IPS DF 6.9 (cell line): ENCODE measurements around the gene TAF10.

Experiments used
- DNase-seq: peaks from one replicate; pipeline ENCODE4 v3.0.0-alpha.2; 2013; ENCODE audit warnings: low read depth, low spot score
- H3K27ac ChIP-seq: one replicate; pipeline ENCODE4 v1.5.1; 2013; ENCODE audit warnings: low read length, control low read depth
- H3K27me3 ChIP-seq: 2 replicates; pipeline ENCODE4 v1.6.1; 2013; ENCODE audit warnings: mild to moderate bottlenecking, low read length; ENCODE audit not compliant: control insufficient read depth, insufficient read depth
- H3K36me3 ChIP-seq: 2 replicates; pipeline ENCODE4 v1.6.1; 2013; ENCODE audit warnings: low read length; ENCODE audit not compliant: control insufficient read depth, insufficient read depth
- H3K4me1 ChIP-seq: 2 replicates; pipeline ENCODE4 v1.6.1; 2013; ENCODE audit warnings: low read length; ENCODE audit not compliant: control insufficient read depth, insufficient read depth
- H3K4me3 ChIP-seq: 2 replicates; pipeline ENCODE4 v1.5.1; 2013; ENCODE audit warnings: mild to moderate bottlenecking, low read length
- H3K9me3 ChIP-seq: 2 replicates; pipeline ENCODE4 v1.6.1; 2013; ENCODE audit warnings: low read length, inconsistent platforms; ENCODE audit not compliant: control insufficient read depth, insufficient read depth
- WGBS: extraction: QIAGEN DNeasy Blood & Tissue Kit; methylation state at CpG from one replicate; pipeline ENCODE4 v1.1.7; 2013; ENCODE audit warnings: mixed read lengths, missing lambda C conversion rate; ENCODE audit not compliant: insufficient read length, insufficient coverage; 5-methylcytosine and 5-hydroxymethylcytosine counted together

TAF10 gene

DNA sequence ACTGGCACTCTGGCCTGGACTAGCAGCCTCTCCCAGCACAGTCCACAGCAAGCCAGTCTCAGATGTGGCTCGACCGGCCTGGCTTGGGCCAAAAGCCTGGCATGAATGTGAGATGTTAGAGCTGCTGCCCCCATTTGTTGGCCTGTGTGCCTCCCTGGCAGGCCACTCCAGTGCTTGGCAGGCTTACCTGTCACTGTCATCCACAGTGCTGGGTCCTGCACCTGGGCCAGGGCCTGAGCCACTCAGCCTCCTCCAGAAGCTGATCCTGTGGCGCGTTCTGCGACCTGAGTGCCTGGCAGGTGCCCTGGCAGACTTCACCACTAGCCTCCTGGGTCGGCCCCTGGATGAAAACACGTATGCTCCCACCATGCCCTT lies 44.7 kb downstream of the TAF10 start:
- Histone ChIP-seq H3K9me3 (no peaks in the 10 kb centered on the region), H3K27me3 (no peaks in the 10 kb centered on the region), H3K27ac (no peak overlapping the region), H3K36me3 (no peaks in the 10 kb centered on the region), H3K4me3 (no peak overlapping the region), H3K4me1 (no peaks in the 10 kb centered on the region)
- no peak for DNase-seq
- no CpG with 5 or more reads among the region's 7 CpGs for WGBS

DNA sequence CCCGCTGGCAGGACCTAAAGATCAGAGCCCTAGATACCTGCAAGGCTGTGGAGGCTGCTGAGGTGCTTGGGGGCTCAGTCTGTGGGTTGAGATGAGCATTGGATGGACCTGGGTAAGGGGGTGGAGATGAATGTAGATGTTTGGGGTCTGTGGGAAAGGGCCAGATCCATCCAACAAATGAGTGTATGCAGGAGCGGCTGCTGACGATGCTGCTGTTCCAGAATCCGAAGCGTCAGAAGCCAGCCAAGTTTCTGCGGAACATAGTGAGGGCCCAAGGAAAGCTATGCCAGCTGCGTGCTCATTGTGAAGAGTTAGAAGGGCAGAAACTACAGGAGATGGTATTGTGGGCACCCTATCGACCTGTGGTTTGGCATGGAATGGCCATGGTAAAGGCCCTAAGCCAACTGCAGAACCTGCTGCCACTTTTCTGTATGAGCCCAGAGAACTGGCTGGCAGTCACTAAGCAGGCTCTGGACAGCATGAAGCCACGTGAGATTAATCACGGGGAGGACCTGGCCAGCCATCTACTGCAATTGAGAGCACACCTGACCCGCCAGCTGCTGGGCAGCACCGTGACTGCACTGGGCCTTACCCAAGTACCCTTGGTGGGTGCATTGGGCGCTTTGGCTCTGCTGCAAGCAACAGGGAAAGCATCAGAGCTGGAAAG lies 45.2 kb downstream of the TAF10 start:
- Histone ChIP-seq H3K36me3 (no peaks in the 10 kb centered on the region), H3K27ac (no peak overlapping the region), H3K9me3 (no peaks in the 10 kb centered on the region), H3K4me1 (no peaks in the 10 kb centered on the region), H3K27me3 (no peaks in the 10 kb centered on the region), H3K4me3 (no peak overlapping the region)
- WGBS: no CpG with 5 or more reads among the region's 13 CpGs
- no peak for DNase-seq

DNA sequence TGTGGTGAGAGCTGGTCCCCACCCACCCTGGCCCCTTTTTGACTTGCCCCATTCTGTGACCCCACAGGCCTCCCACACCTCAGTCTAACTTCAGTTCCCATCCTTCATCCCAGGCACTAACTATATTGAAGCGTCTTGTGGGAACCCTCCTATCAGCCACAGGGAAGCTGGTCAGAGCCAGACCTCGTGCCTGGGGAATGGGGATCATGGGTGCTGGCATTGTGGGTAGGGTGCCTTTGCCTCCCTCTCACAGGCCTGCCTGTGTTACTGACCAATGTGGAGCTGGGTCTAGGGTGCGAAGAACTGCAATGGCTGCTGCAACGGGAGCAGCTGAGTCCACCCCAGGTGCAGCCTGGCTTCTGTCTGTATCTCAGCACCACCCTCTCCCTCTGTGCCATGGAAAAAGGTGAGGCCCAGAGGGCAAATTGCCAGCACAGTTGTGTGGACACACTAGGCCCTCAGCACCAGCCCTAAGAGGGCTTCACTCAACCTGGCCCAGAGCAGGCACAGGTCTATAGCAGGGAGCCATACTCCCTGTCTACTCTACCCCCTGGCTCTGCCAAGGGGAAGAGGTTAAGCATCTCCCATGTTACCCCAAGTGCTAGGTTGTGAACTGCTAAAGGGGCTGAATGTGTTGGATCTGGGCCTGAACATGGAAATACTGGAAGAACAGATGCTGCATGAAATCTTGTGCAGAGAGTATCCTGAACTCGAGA lies 45.9 kb downstream of the TAF10 start:
- Histone ChIP-seq H3K36me3 (no peaks in the 10 kb centered on the region), H3K27me3 (no peaks in the 10 kb centered on the region), H3K9me3 (no peaks in the 10 kb centered on the region), H3K27ac (no peak overlapping the region), H3K4me3 (no peak overlapping the region), H3K4me1 (no peaks in the 10 kb centered on the region)
- DNase-seq: no peak
- no CpG with 5 or more reads among the region's 5 CpGs for WGBS

DNA sequence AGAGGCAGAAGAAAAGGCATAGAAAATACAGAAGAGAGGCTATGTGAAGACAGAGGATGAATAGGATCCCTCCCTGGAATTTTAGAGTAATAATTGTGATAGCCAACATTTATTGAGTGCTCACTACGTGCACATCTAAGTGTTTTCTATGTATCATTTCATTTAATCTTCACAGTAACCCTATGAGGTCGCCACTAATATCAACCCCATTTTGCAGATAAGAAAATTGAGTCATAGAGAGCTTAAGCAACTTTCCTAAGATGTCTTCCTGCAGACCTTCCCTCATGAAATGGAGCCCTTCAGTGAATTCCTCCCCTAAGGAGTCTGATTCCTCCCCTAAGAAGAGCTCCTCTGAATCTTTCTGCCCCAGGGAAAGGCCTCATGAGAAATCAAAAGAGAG lies 46.7 kb downstream of the TAF10 start:
- H3K36me3 ChIP-seq: no peaks in the 10 kb centered on the region
- H3K4me1 ChIP-seq: no peaks in the 10 kb centered on the region
- H3K4me3 ChIP-seq: no peak overlapping the region
- H3K27ac ChIP-seq: no peak overlapping the region
- no CpG with 5 or more reads among the region's 2 CpGs for WGBS
- H3K9me3 ChIP-seq: no peaks in the 10 kb centered on the region
- H3K27me3 ChIP-seq: no peaks in the 10 kb centered on the region
- no peak for DNase-seq

DNA sequence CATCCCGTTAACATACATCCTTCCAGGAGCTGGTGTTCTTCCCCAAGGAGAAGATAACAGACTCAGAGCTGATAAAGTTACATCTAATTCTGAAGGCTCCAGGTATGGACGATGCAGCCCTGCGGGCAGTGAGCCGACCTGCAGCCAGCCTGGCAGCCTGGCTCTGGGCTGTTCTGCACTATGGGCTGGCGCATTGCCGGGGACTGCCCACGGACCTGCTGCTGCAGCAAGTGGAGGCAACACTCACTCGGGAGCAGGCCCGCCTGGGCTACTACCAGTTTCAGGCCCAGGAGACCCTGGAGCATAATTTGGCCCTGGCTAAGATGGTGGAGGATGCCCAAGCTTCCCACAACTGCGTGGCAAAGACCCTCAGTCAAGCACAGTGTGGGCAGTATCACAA lies 48.3 kb downstream of the TAF10 start:
- Histone ChIP-seq H3K4me3 (no peak overlapping the region), H3K27me3 (no peaks in the 10 kb centered on the region), H3K27ac (no peak overlapping the region), H3K9me3 (no peaks in the 10 kb centered on the region), H3K4me1 (no peaks in the 10 kb centered on the region), H3K36me3 (no peaks in the 10 kb centered on the region)
- DNase-seq: no peak
- WGBS: no CpG with 5 or more reads among the region's 10 CpGs

DNA sequence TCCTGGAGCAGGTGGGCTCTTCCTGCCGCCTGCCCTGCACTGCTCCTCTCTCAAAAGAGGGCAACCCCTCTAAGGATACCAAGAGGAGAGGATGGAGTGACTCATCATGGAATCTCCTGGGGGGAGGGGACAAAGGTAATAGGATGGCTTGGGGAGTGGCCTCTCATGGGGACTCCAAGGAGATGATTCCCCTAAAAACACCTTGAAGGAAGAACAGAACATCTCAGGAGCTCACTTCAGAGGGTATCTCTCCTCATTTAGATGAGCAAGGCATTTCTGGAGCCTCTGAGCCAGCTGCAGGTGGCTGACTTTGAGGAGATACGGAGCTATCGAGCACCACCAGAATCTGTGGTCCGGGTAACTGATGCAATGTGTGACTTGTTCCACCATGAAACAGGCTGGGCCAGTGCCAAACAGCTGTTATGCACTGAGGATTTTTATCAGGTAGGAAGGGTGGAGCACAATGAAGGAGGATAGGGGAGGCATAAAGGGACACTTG lies 48.8 kb downstream of the TAF10 start:
- no peaks in the 10 kb centered on the region for H3K36me3 ChIP-seq
- no peak overlapping the region for H3K27ac ChIP-seq
- no peaks in the 10 kb centered on the region for H3K9me3 ChIP-seq
- H3K4me1 ChIP-seq: no peaks in the 10 kb centered on the region
- H3K27me3 ChIP-seq: no peaks in the 10 kb centered on the region
- WGBS: no CpG with 5 or more reads among the region's 4 CpGs
- H3K4me3 ChIP-seq: no peak overlapping the region
- no peak for DNase-seq

DNA sequence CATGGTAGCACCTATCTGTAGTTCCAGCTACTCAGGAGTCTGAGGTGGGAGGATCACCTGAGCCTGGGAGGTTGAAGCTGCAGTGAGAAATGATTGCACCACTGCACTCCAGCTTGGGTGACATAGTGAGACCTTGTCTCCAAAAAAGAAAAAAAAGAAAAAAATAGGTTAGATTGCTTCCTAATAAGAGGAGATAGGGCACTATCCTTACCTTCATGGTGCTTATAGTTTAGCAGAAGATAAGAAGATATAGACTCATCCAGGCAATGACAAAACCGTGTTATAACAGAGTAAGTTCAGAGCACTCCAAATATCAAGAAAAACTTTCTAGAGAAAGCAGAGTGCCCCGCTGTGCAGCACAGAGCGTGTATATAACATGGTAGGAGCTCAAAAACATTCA lies 50.7 kb downstream of the TAF10 start:
- H3K27me3 ChIP-seq: no peaks in the 10 kb centered on the region
- no peaks in the 10 kb centered on the region for H3K36me3 ChIP-seq
- H3K4me3 ChIP-seq: no peak overlapping the region
- no peak for DNase-seq
- WGBS: no CpG with 5 or more reads among the region's 3 CpGs
- no peak overlapping the region for H3K27ac ChIP-seq
- no peaks in the 10 kb centered on the region for H3K4me1 ChIP-seq
- H3K9me3 ChIP-seq: no peaks in the 10 kb centered on the region
